ENCODE measurements around the gene STAG1. TPM values are rescaled to one million over a fixed set of nuclear protein-coding genes. Genes with fewer than 3 reads are reported as not detected.
A peak's percentile ranks its signal among the peaks of the same experiment; 100 is the strongest.

The STAG1 gene
- total and polyA plus RNA-seq, 2 of the 13 experiments (the other 11 are each of a cell fraction or from before 2014, with no cell fraction given) = 6.2 to 25.9 TPM

DNA sequence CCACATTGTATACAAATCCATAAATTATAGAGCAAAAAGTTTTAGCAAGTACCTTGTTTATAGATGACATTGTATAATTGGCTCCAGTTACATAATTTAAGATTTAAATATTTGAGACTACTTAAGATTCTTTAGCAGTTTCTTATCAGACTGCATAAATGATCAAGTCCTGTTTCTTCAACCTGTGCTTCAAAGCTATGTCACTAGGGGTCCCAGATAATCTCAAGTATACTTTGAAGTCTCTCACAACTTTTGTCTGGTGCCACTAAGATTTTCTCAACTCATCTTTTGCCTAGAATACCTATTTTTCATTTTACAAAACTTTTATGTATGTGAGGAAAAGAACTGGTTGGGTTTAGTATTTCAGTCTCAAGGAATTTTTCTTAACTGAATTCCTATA lies 205.5 kb downstream of the STAG1 start (continued):
- TF ChIP-seq KAT2B (IDR thresholded peaks at IDR 0.05; ENCODE audit: borderline replicate concordance, low read depth, low read length) (no peak), ZNF292 (CRISPR knock-in tag; IDR thresholded peaks at IDR 0.05; ENCODE audit: borderline replicate concordance, low read depth) (no peak)

DNA sequence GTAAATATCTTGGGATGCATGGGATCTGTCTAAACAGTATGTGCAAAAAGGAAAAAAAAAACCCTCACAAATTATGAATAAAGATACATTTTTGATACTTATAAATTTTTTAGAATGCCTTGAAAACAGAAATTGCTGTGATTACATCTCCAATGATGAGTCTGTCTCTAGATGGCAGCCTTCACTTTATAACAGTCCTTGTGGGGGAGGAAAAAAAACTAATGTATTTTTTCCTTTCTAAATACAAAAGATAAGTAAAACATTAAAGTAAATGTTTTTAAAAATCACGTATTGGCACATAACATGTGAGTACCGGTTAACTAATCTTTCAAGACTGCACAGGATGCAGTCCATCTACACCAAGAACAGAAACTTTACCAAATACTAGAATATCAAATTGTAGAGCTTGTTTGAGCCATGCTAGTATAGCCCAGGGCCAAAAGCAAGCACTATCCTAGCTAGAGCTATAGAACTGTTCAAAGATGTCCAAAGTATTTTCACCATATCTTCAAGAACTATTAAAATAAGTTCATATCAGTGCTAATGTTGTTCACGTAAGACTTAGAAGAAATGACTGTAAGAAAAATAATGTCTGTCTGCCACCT lies 206.4 kb downstream of the STAG1 start:
- no peaks in the 10 kb centered on the region for H4K20me1 ChIP-seq (ENCODE audit: insufficient read depth, low read length)
- ATAC-seq (no peak), FAIRE-seq (no peak), DNase-seq (ENCODE audit: low spot score) (no peak)
- intact Hi-C loops (cut with micrococcal nuclease; ENCODE audit: unreplicated experiment) = loop anchor here (1.0 to 10.0 kb wide), 2 partner anchors 207 to 471 kb away; partner anchors contain the start of gene STAG1
- no TSS peak for BruUV-seq (replicated peaks)
- no peak for TF ChIP-seq ZNF547 (CRISPR knock-in tag; IDR thresholded peaks at IDR 0.05)
- TF ChIP-seq STAG1 (CRISPR knock-in tag; IDR thresholded peaks at IDR 0.05) = peak; percentile 62
- TF ChIP-seq, protein P1, sequence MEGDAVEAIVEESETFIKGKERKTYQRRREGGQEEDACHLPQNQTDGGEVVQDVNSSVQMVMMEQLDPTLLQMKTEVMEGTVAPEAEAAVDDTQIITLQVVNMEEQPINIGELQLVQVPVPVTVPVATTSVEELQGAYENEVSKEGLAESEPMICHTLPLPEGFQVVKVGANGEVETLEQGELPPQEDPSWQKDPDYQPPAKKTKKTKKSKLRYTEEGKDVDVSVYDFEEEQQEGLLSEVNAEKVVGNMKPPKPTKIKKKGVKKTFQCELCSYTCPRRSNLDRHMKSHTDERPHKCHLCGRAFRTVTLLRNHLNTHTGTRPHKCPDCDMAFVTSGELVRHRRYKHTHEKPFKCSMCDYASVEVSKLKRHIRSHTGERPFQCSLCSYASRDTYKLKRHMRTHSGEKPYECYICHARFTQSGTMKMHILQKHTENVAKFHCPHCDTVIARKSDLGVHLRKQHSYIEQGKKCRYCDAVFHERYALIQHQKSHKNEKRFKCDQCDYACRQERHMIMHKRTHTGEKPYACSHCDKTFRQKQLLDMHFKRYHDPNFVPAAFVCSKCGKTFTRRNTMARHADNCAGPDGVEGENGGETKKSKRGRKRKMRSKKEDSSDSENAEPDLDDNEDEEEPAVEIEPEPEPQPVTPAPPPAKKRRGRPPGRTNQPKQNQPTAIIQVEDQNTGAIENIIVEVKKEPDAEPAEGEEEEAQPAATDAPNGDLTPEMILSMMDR (CRISPR knock-in tag; IDR thresholded peaks at IDR 0.05) = peak; percentile 44
- ChIA-PET POLR2A (interaction anchor here (1.0 kb wide), 1 partner anchor 207 kb away, joined by 4 read pairs; no protein-coding TSS in a partner anchor), CTCF (ENCODE audit: low intra/inter-chr PET ratio, low total read pairs) (interaction anchor here (2.3 kb wide), 1 partner anchor 207 kb away, joined by 6 read pairs; the partner anchor contains the start of gene STAG1)
- H3K36me3 ChIP-seq (replicated peaks in 1 of 2; ENCODE audit: control insufficient read depth in 1 of 2, insufficient read depth in 2 of 2, low read length in 2 of 2) = no peaks in the 10 kb centered on the region
- WGBS (ENCODE audit: low lambda C conversion rate) = 96% methylated on average over 3 of the region's 3 CpGs
- H3K9me3 ChIP-seq (ENCODE audit: low read length) = no peaks in the 10 kb centered on the region
- no peaks in the 10 kb centered on the region for H3K27me3 ChIP-seq (ENCODE audit: control insufficient read depth in 1 of 2, insufficient read depth in 2 of 2, low read length in 2 of 2)
- no peak overlapping the region for H3K27ac ChIP-seq (ENCODE audit: extremely low read length, insufficient read depth, low read length)
- H3K4me1 ChIP-seq (ENCODE audit: insufficient read depth, low read length) = no peaks in the 10 kb centered on the region
- H3K9ac ChIP-seq (ENCODE audit: insufficient read depth, low read depth, low read length) = no peak overlapping the region
- in situ Hi-C loops (cut with HindIII; ENCODE audit: extremely low pct_ligation_motif_present, low pct_unique_long_range_greater_than_20kb) = no loop called here
- H3K79me2 ChIP-seq (ENCODE audit: insufficient read depth, low read length) = no peaks in the 10 kb centered on the region
- H3K4me3 ChIP-seq (replicated peaks in 1 of 3; ENCODE audit: insufficient read depth in 1 of 3, low read depth in 2 of 3, low read length in 3 of 3) = no peak overlapping the region
- no peak overlapping the region for H2AFZ ChIP-seq (ENCODE audit: low read length)
- H3K4me2 ChIP-seq (ENCODE audit: low read depth, low read length) = no peak overlapping the region

All from HepG2 (cell line).